ENCODE measurements around the gene GAS2L2. TPM values are rescaled to one million over a fixed set of nuclear protein-coding genes. Genes with fewer than 3 reads are reported as not detected.

Gene GAS2L2
- total and polyA plus RNA-seq, 10 donors, result 0.02 to 0.03 (median 0.02) TPM; not detected in 7

- peaks cover 0 to 38% (median 17%) of the 10 kb centered on the region in 6 donors for H3K36me3 ChIP-seq
- H3K27me3 ChIP-seq (replicated peaks in 1 of 7), result peaks cover 0 to 18% (median 0%) of the 10 kb centered on the region in 7 donors
- intact Hi-C loops (cut with DNase I; ENCODE audit: low total_unique reads), result no loop called here
- 74 to 81% (median 77%) methylated on average over 10 of the region's 10 CpGs for WGBS, 5 donors
- H3K27ac ChIP-seq, result no peak overlapping the region
- peak overlapping the region in 1 of 8 donors; percentile 68 for H3K4me3 ChIP-seq
- no peaks in the 10 kb centered on the region for H3K9me3 ChIP-seq
- DNase-seq, result no peak
- TF ChIP-seq POLR2AphosphoS5 (IDR thresholded peaks at IDR 0.05) (no peak), POLR2A (IDR thresholded peaks at IDR 0.05) (no peak)
- TF ChIP-seq, protein P1, sequence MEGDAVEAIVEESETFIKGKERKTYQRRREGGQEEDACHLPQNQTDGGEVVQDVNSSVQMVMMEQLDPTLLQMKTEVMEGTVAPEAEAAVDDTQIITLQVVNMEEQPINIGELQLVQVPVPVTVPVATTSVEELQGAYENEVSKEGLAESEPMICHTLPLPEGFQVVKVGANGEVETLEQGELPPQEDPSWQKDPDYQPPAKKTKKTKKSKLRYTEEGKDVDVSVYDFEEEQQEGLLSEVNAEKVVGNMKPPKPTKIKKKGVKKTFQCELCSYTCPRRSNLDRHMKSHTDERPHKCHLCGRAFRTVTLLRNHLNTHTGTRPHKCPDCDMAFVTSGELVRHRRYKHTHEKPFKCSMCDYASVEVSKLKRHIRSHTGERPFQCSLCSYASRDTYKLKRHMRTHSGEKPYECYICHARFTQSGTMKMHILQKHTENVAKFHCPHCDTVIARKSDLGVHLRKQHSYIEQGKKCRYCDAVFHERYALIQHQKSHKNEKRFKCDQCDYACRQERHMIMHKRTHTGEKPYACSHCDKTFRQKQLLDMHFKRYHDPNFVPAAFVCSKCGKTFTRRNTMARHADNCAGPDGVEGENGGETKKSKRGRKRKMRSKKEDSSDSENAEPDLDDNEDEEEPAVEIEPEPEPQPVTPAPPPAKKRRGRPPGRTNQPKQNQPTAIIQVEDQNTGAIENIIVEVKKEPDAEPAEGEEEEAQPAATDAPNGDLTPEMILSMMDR (IDR thresholded peaks at IDR 0.05 in 8 of 11, conservative IDR thresholded peaks at IDR 0.05 in 3 of 11), result no peak
- peaks cover 5 to 26% (median 10%) of the 10 kb centered on the region in 6 donors for H3K4me1 ChIP-seq
Measured at GRCh38 chr17:35730400-35731005, 22.5 kb downstream of the GAS2L2 start.

DNA sequence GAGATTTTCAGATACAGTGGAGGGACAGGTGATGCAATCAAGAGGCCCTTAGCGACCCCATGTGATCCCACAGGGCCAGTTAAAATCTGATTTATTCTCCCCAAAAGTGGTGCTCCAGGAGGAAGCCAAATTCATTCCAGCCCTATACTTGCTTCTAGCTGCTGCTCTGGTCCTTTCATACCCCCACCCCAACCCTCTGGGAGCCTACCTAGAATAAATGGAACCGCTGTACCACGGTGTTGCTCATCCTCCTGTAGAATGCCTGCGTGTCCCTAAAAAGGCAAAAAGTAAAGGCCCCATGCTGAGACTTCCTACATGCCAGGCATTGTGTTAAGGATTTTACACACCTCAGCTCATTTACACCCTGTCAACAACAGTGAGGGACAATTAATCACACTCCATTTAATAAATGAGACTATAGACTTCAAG is 23.6 kb downstream of the GAS2L2 start:
- Histone ChIP-seq H3K9me3 (no peaks in the 10 kb centered on the region), H3K27me3 (replicated peaks in 1 of 7) (peaks cover 0 to 18% (median 0%) of the 10 kb centered on the region in 7 donors), H3K27ac (no peak overlapping the region), H3K4me1 (peaks cover 5 to 26% (median 10%) of the 10 kb centered on the region in 6 donors), H3K4me3 (no peak overlapping the region), H3K36me3 (peaks cover 4 to 49% (median 28%) of the 10 kb centered on the region in 6 donors)
- TF ChIP-seq, protein P1 (IDR thresholded peaks at IDR 0.05 in 8 of 11, conservative IDR thresholded peaks at IDR 0.05 in 3 of 11), result no peak
- TF ChIP-seq POLR2A (IDR thresholded peaks at IDR 0.05), result no peak
- TF ChIP-seq POLR2AphosphoS5 (IDR thresholded peaks at IDR 0.05), result no peak
- DNase-seq, result no peak
- 87 to 95% (median 94%) methylated on average over 4 of the region's 4 CpGs for WGBS, 5 donors
- intact Hi-C loops (cut with DNase I; ENCODE audit: low total_unique reads), result no loop called here

DNA sequence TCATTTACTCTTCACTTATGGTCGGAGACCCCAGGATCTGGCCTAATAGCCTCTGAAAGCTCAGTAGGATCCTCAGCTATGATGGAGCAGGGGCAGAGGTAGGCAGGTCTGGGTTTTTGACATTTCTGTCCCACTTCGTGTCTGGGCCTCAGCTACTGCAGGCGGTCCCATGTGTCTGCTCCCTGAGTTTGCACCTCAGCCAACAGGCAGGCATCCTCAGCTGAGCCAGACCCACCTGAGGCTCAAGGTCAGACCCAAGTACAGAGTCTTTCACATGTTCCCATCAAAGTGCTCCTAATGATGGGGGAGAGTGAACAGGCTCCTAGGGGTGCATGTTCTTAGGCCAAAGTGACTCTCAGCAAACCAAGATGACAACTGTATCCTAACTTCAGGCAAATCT is 24.5 kb downstream of the GAS2L2 start:
- Histone ChIP-seq H3K4me3 (no peak overlapping the region), H3K27ac (no peak overlapping the region), H3K27me3 (replicated peaks in 1 of 7) (peaks cover 0 to 18% (median 0%) of the 10 kb centered on the region in 7 donors), H3K9me3 (no peaks in the 10 kb centered on the region), H3K4me1 (peaks cover 5 to 26% (median 10%) of the 10 kb centered on the region in 6 donors), H3K36me3 (peaks cover 7 to 58% (median 36%) of the 10 kb centered on the region in 6 donors)
- 82 to 100% (median 94%) methylated on average over 3 of the region's 3 CpGs for WGBS, 5 donors
- DNase-seq, result no peak
- intact Hi-C loops (cut with DNase I; ENCODE audit: low total_unique reads), result no loop called here
- TF ChIP-seq, protein P1 (IDR thresholded peaks at IDR 0.05 in 8 of 11, conservative IDR thresholded peaks at IDR 0.05 in 3 of 11), result no peak
- TF ChIP-seq POLR2A (IDR thresholded peaks at IDR 0.05) (no peak), POLR2AphosphoS5 (IDR thresholded peaks at IDR 0.05) (no peak)

- intact Hi-C loops (cut with DNase I; ENCODE audit: low total_unique reads), result no loop called here
- H3K4me1 ChIP-seq, result peaks cover 5 to 26% (median 10%) of the 10 kb centered on the region in 6 donors
- TF ChIP-seq POLR2A (IDR thresholded peaks at IDR 0.05) (no peak), POLR2AphosphoS5 (IDR thresholded peaks at IDR 0.05) (no peak)
- TF ChIP-seq, protein P1 (IDR thresholded peaks at IDR 0.05 in 8 of 11, conservative IDR thresholded peaks at IDR 0.05 in 3 of 11), result no peak
- H3K9me3 ChIP-seq, result no peaks in the 10 kb centered on the region
- H3K27ac ChIP-seq, result no peak overlapping the region
- WGBS, 5 donors, result 85 to 92% (median 89%) methylated on average over 5 of the region's 5 CpGs
- peaks cover 0 to 18% (median 0%) of the 10 kb centered on the region in 7 donors for H3K27me3 ChIP-seq (replicated peaks in 1 of 7)
- peaks cover 8 to 67% (median 42%) of the 10 kb centered on the region in 6 donors for H3K36me3 ChIP-seq
- DNase-seq, result no peak
- H3K4me3 ChIP-seq, result no peak overlapping the region
Measured at GRCh38 chr17:35727635-35728034, 25.4 kb downstream of the GAS2L2 start.
